Progenitor cell of endocrine pancreas (in vitro differentiated cells): ENCODE measurements around the gene ASH1L. TPM values are rescaled to one million over a fixed set of nuclear protein-coding genes. Genes with fewer than 3 reads are reported as not detected.

Experiments used
- DNase-seq: peaks from one replicate; pipeline ENCODE4 v3.0.0; 2021; ENCODE audit warnings: low spot score; ENCODE audit not compliant: unreplicated experiment
- H3K27ac Mint-ChIP-seq: 2 replicates; pipeline ENCODE4 v1.8.0; 2021; ENCODE audit warnings: mild to moderate bottlenecking, moderate library complexity, mixed read lengths
- H3K27me3 Mint-ChIP-seq: 2 replicates; pipeline ENCODE4 v1.8.0; 2021; ENCODE audit warnings: mixed read lengths
- H3K36me3 Mint-ChIP-seq: 2 replicates; pipeline ENCODE4 v1.8.0; 2022; ENCODE audit warnings: mixed read lengths; ENCODE audit not compliant: insufficient read depth
- H3K4me1 Mint-ChIP-seq: 2 replicates; pipeline ENCODE4 v1.8.0; 2021; ENCODE audit warnings: low read depth, mixed read lengths
- H3K4me3 Mint-ChIP-seq: 2 replicates; pipeline ENCODE4 v1.8.0; 2021; ENCODE audit warnings: low read depth, mild to moderate bottlenecking, moderate library complexity, mixed read lengths
- H3K9me3 Mint-ChIP-seq: 2 replicates; pipeline ENCODE4 v1.8.0; 2021; ENCODE audit warnings: low read depth, mixed read lengths
- total RNA-seq: library from RNA; stranded (reverse); gene quantifications from 2 replicates; pipeline ENCODE4 v1.2.1, GENCODE V29; 2021
- TF ChIP-seq, protein P1 (sequence below): fragments of 200-600 bp; sonication (generic); IDR thresholded peaks from one replicate; pipeline ENCODE4 v1.5.0; 2021; ENCODE audit warnings: antibody characterized with exemption, mild to moderate bottlenecking; ENCODE audit not compliant: unreplicated experiment

Gene ASH1L
- total RNA-seq, 1 donor from 2014 or later, result 51.3 TPM

DNA sequence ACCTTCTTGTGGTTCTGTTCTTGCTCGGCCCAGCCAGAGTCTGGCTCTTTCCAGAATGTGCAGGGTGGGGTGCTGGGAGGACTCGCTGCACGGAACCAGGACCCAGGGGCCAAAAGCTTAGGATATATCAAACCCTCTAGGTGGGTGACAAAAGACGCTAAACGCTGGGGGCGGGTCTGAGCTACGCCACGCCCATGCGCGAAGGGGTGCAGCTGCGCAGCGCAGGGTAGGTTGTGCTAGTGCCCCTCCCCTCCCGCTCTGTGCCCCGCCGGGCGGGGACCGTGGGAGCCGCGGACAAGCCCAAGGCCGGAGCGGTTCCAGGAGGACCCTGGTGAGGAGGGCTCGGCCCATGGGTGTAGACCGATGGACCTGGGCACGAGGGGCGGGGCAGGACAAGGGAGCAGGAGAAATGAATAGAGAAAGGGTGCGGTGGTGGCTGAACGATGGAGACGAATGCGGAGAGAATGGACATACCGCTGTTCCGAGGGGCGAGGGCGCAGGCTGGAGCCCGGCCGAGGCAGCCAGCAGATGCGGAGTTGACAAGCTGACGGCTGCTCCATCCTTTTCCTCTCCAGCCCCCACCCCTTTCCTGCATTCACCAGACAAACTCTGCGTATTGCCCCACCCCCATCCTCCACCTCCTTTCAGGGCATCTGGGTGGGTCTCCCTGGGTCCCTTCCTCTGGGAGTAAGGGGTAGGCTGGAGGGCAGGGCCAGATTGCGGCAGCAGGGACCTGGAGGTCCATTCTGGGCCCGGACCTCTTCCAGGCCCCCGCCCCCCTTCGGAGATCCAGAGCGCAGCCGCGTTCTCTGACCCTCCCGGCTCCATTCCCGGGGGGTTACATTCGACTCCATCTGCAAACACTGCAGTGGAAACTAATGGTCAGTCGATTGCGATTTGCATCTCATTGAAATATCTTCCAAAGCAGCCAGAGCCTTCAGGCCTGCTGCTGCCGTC lies 241.7 kb downstream of the ASH1L start, which contains the start of gene RUSC1:
Gene RUSC1, plus strand, starts transcription at position 234 of the 957 bp plus-strand sequence. CDS start 880 bp downstream, outside the sequence.
- peak within 1 kb of the TSS; percentile 20 for H3K27ac Mint-ChIP-seq
- H3K36me3 Mint-ChIP-seq, result peaks cover 8% of the 10 kb centered on the region
- H3K4me1 Mint-ChIP-seq, result peaks cover 26% of the 10 kb centered on the region
- H3K4me3 Mint-ChIP-seq, result peak within 1 kb of the TSS; percentile 70
- H3K27me3 Mint-ChIP-seq, result no peaks in the 10 kb centered on the region
- H3K9me3 Mint-ChIP-seq, result no peaks in the 10 kb centered on the region
- peak; percentile 35 for DNase-seq
- TF ChIP-seq, protein P1, sequence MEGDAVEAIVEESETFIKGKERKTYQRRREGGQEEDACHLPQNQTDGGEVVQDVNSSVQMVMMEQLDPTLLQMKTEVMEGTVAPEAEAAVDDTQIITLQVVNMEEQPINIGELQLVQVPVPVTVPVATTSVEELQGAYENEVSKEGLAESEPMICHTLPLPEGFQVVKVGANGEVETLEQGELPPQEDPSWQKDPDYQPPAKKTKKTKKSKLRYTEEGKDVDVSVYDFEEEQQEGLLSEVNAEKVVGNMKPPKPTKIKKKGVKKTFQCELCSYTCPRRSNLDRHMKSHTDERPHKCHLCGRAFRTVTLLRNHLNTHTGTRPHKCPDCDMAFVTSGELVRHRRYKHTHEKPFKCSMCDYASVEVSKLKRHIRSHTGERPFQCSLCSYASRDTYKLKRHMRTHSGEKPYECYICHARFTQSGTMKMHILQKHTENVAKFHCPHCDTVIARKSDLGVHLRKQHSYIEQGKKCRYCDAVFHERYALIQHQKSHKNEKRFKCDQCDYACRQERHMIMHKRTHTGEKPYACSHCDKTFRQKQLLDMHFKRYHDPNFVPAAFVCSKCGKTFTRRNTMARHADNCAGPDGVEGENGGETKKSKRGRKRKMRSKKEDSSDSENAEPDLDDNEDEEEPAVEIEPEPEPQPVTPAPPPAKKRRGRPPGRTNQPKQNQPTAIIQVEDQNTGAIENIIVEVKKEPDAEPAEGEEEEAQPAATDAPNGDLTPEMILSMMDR, result no peak

DNA sequence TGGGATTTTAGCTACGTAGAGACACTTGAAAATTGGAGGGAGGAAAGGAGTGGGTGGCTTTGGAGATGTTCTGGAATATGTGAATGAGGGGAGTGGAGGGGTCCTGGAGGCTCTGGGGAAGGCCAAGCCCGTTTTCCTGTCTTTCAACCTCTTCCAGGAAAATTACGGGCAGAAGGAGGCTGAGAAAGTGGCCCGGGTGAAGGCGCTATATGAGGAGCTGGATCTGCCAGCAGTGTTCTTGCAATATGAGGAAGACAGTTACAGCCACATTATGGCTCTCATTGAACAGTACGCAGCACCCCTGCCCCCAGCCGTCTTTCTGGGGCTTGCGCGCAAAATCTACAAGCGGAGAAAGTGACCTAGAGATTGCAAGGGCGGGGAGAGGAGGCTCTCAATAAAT lies 242.4 kb downstream of the ASH1L start:
- Mint-ChIP-seq H3K27me3 (no peaks in the 10 kb centered on the region), H3K27ac (no peak overlapping the region), H3K4me3 (peak overlapping the region; percentile 70), H3K36me3 (peaks cover 8% of the 10 kb centered on the region), H3K4me1 (peaks cover 22% of the 10 kb centered on the region), H3K9me3 (no peaks in the 10 kb centered on the region)
- no peak for DNase-seq
- TF ChIP-seq, protein P1, result no peak

- Mint-ChIP-seq H3K9me3 (no peaks in the 10 kb centered on the region), H3K4me1 (peaks cover 22% of the 10 kb centered on the region), H3K27ac (no peak overlapping the region), H3K36me3 (peaks cover 8% of the 10 kb centered on the region), H3K27me3 (no peaks in the 10 kb centered on the region), H3K4me3 (no peak overlapping the region)
- TF ChIP-seq, protein P1, result no peak
- no peak for DNase-seq
Observed at GRCh38 chr1:155319536-155319935, 243.1 kb downstream of the ASH1L start.

DNA sequence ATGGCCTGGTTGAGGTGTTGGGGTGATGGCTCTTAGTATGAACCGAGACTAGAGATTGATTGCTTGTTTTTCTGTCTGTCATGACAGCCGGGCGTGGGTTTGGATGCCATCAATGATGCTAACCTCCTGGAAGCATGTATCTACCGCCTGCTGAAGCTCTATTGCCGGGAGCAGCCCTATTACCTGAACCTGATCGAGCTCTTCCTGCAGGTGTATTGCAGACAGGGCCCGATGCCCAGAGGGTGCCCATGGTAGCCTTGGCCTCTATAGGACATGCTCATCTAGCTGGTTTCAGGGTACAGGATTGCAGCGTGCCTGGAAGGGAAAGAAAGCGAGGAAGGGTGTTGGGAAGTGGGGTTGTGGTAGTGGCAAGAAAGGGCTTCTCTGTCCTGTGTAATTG lies 244.5 kb downstream of the ASH1L start:
- Mint-ChIP-seq H3K27me3 (no peaks in the 10 kb centered on the region), H3K27ac (no peak overlapping the region), H3K4me1 (peaks cover 22% of the 10 kb centered on the region), H3K36me3 (peaks cover 14% of the 10 kb centered on the region), H3K4me3 (no peak overlapping the region), H3K9me3 (no peaks in the 10 kb centered on the region)
- TF ChIP-seq, protein P1, result no peak
- no peak for DNase-seq

- no peak for DNase-seq
- H3K9me3 Mint-ChIP-seq, result no peaks in the 10 kb centered on the region
Observed at GRCh38 chr1:155316922-155317321, 245.7 kb downstream of the ASH1L start.

More at GRCh38 chr1:155316922-155317321, 245.7 kb downstream of the ASH1L start:
- Mint-ChIP-seq H3K27me3 (no peaks in the 10 kb centered on the region), H3K4me3 (no peak overlapping the region), H3K36me3 (peaks cover 17% of the 10 kb centered on the region), H3K27ac (peak overlapping the region; percentile 38), H3K4me1 (peaks cover 15% of the 10 kb centered on the region)
- TF ChIP-seq, protein P1, result no peak
